ENCODE results near the gene STK31. TPM values are rescaled to one million over a fixed set of nuclear protein-coding genes. Genes with fewer than 3 reads are reported as not detected.

Gene STK31
- polyA plus RNA-seq, 1 donor, result 0.52 TPM

DNA sequence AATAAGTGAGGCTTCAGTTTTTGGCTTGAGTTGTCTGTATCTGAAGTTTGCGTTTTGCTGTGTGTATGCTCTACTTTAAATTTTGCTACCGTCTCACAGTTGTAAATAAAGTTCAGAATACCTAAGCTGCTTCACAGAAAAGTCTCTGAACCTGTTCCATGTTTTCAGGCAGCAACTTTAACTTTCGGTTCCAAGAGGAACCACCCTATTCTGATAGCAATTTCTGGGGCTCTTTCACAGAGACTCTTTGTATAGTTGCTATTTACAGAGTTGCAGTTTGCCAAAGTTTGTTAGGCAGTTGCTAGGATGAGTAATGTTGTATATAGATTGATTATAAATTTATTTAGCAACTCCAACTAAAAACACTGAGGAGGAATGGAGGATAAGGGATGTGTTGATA, 24.3 kb upstream of the STK31 start:
- Histone ChIP-seq H3K9me3 (ENCODE audit: control insufficient read depth, low read depth, low read length) (no peaks in the 10 kb centered on the region), H3K36me3 (ENCODE audit: control insufficient read depth, insufficient read depth, low read length) (peaks cover 12% of the 10 kb centered on the region), H3K27me3 (ENCODE audit: control insufficient read depth, insufficient read depth, low read length) (no peaks in the 10 kb centered on the region), H3K4me3 (ENCODE audit: low read length) (no peak overlapping the region), H3K27ac (ENCODE audit: low read length) (peak overlapping the region; percentile 47), H3K4me1 (ENCODE audit: control insufficient read depth, insufficient read depth, low read length) (peaks cover 5% of the 10 kb centered on the region)
- no CpG with 5 or more reads among the region's 3 CpGs for WGBS (ENCODE audit: insufficient coverage, low lambda C conversion rate)
- peak in 1 of 2 donors; percentile 58 for DNase-seq

GRCh38 chr7:23687011-23687410, 23.0 kb upstream of the STK31 start:
- Histone ChIP-seq H3K36me3 (ENCODE audit: control insufficient read depth, insufficient read depth, low read length) (peaks cover 19% of the 10 kb centered on the region), H3K4me1 (ENCODE audit: control insufficient read depth, insufficient read depth, low read length) (peaks cover 5% of the 10 kb centered on the region), H3K4me3 (ENCODE audit: low read length) (no peak overlapping the region), H3K9me3 (ENCODE audit: control insufficient read depth, low read depth, low read length) (no peaks in the 10 kb centered on the region), H3K27me3 (ENCODE audit: control insufficient read depth, insufficient read depth, low read length) (no peaks in the 10 kb centered on the region), H3K27ac (ENCODE audit: low read length) (no peak overlapping the region)
- no peak for DNase-seq
- no CpG with 5 or more reads among the region's 2 CpGs for WGBS (ENCODE audit: insufficient coverage, low lambda C conversion rate)

DNA sequence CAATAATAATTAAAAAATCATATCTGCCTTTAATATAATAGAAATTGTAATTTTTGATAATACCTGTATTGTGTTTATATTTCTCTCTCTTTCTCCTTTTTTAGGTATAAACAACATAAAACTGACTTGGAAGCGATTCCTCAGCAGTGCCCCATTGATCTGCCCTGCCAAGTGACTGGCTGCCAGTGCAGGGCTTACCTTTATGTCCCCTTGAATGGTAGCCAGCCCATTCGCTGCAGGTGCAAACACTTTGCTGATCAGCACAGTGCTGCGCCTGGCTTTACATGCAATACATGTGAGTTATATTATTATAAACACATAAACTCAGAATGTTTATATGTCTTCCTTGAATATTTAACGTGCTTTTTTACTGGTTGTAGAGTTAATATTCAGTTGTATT, 20.9 kb upstream of the STK31 start:
- H3K4me3 ChIP-seq (ENCODE audit: low read length), result no peak overlapping the region
- H3K36me3 ChIP-seq (ENCODE audit: control insufficient read depth, insufficient read depth, low read length), result peaks cover 28% of the 10 kb centered on the region
- WGBS (ENCODE audit: insufficient coverage, low lambda C conversion rate), result no CpG with 5 or more reads among the region's 4 CpGs
- H3K27ac ChIP-seq (ENCODE audit: low read length), result no peak overlapping the region
- peaks cover 6% of the 10 kb centered on the region for H3K9me3 ChIP-seq (ENCODE audit: control insufficient read depth, low read depth, low read length)
- peaks cover 3% of the 10 kb centered on the region for H3K4me1 ChIP-seq (ENCODE audit: control insufficient read depth, insufficient read depth, low read length)
- H3K27me3 ChIP-seq (ENCODE audit: control insufficient read depth, insufficient read depth, low read length), result no peaks in the 10 kb centered on the region
- no peak for DNase-seq

GRCh38 chr7:23691320-23691719, 18.7 kb upstream of the STK31 start:
- no peak for DNase-seq
- no peaks in the 10 kb centered on the region for H3K4me1 ChIP-seq (ENCODE audit: control insufficient read depth, insufficient read depth, low read length)
- H3K36me3 ChIP-seq (ENCODE audit: control insufficient read depth, insufficient read depth, low read length), result peaks cover 25% of the 10 kb centered on the region
- H3K27me3 ChIP-seq (ENCODE audit: control insufficient read depth, insufficient read depth, low read length), result no peaks in the 10 kb centered on the region
- WGBS (ENCODE audit: insufficient coverage, low lambda C conversion rate), result 100% methylated on average over 1 of the region's 4 CpGs
- no peak overlapping the region for H3K4me3 ChIP-seq (ENCODE audit: low read length)
- no peak overlapping the region for H3K27ac ChIP-seq (ENCODE audit: low read length)
- peaks cover 6% of the 10 kb centered on the region for H3K9me3 ChIP-seq (ENCODE audit: control insufficient read depth, low read depth, low read length)

- Histone ChIP-seq H3K36me3 (ENCODE audit: control insufficient read depth, insufficient read depth, low read length) (peaks cover 22% of the 10 kb centered on the region), H3K4me3 (ENCODE audit: low read length) (no peak overlapping the region), H3K9me3 (ENCODE audit: control insufficient read depth, low read depth, low read length) (peaks cover 6% of the 10 kb centered on the region), H3K4me1 (ENCODE audit: control insufficient read depth, insufficient read depth, low read length) (peaks cover 4% of the 10 kb centered on the region), H3K27ac (ENCODE audit: low read length) (no peak overlapping the region), H3K27me3 (ENCODE audit: control insufficient read depth, insufficient read depth, low read length) (no peaks in the 10 kb centered on the region)
- no peak for DNase-seq
Measured at GRCh38 chr7:23693224-23693623, 16.8 kb upstream of the STK31 start.

- DNase-seq, result peak; percentile 70 to 71
- peaks cover 9% of the 10 kb centered on the region for H3K36me3 ChIP-seq (ENCODE audit: control insufficient read depth, insufficient read depth, low read length)
Measured at GRCh38 chr7:23696916-23697441, 13.0 kb upstream of the STK31 start.

DNA sequence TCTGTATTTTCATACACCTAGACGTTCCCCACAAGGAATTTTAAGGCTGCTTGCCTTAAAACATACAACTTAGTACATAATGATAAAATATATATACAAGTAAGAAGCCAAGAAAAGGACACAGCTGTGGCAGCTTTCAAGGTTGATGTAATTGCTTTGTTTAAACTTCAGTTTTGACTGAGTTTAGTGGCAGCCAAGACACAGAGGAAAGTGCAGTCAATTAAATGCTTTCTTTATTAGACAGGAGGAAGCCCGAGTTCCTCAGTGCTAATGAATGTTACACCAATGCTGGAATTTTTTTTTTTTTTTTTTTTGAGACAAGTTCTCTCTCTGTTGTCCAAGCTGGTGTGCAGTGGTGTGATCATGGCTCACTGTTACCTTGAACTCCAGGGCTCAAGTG, 11.2 kb upstream of the STK31 start:
- peaks cover 4% of the 10 kb centered on the region for H3K4me1 ChIP-seq (ENCODE audit: control insufficient read depth, insufficient read depth, low read length)
- peaks cover 14% of the 10 kb centered on the region for H3K36me3 ChIP-seq (ENCODE audit: control insufficient read depth, insufficient read depth, low read length)
- no peak for DNase-seq
- H3K4me3 ChIP-seq (ENCODE audit: low read length), result no peak overlapping the region
- no peaks in the 10 kb centered on the region for H3K27me3 ChIP-seq (ENCODE audit: control insufficient read depth, insufficient read depth, low read length)
- H3K27ac ChIP-seq (ENCODE audit: low read length), result no peak overlapping the region
- 88% methylated on average over 1 of the region's 2 CpGs for WGBS (ENCODE audit: insufficient coverage, low lambda C conversion rate)
- no peaks in the 10 kb centered on the region for H3K9me3 ChIP-seq (ENCODE audit: control insufficient read depth, low read depth, low read length)

More at GRCh38 chr7:23696916-23697441, 13.0 kb upstream of the STK31 start:
- no CpG with 5 or more reads among the region's 7 CpGs for WGBS (ENCODE audit: insufficient coverage, low lambda C conversion rate)
- peaks cover 4% of the 10 kb centered on the region for H3K4me1 ChIP-seq (ENCODE audit: control insufficient read depth, insufficient read depth, low read length)
- H3K9me3 ChIP-seq (ENCODE audit: control insufficient read depth, low read depth, low read length), result peaks cover 6% of the 10 kb centered on the region
- H3K4me3 ChIP-seq (ENCODE audit: low read length), result no peak overlapping the region
- no peak overlapping the region for H3K27ac ChIP-seq (ENCODE audit: low read length)
- H3K27me3 ChIP-seq (ENCODE audit: control insufficient read depth, insufficient read depth, low read length), result no peaks in the 10 kb centered on the region

DNA sequence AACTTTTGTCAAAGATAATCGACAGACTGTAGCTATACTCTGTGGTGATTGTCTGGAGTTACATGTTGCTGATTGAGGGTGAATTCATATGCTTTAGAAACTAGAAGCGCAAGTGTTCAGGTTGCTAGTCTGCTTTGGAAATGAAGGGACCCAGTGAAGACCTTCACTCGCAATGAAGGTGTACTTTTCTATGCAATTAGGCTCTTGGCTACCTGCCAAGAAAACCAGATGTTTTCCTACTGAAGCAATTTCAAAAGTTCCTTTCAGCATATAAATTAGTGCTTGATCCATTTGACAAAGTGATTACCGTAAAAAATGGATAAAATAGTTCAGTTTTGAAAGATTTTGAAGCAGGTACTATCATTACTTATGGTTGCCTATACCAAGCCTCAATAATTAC, 10.0 kb upstream of the STK31 start:
- H3K9me3 ChIP-seq (ENCODE audit: control insufficient read depth, low read depth, low read length), result no peaks in the 10 kb centered on the region
- H3K27ac ChIP-seq (ENCODE audit: low read length), result no peak overlapping the region
- peaks cover 15% of the 10 kb centered on the region for H3K36me3 ChIP-seq (ENCODE audit: control insufficient read depth, insufficient read depth, low read length)
- H3K4me3 ChIP-seq (ENCODE audit: low read length), result no peak overlapping the region
- WGBS (ENCODE audit: insufficient coverage, low lambda C conversion rate), result 60% methylated on average over 1 of the region's 4 CpGs
- DNase-seq, result peak in 1 of 2 donors; percentile 40
- no peaks in the 10 kb centered on the region for H3K27me3 ChIP-seq (ENCODE audit: control insufficient read depth, insufficient read depth, low read length)
- peaks cover 4% of the 10 kb centered on the region for H3K4me1 ChIP-seq (ENCODE audit: control insufficient read depth, insufficient read depth, low read length)

DNA sequence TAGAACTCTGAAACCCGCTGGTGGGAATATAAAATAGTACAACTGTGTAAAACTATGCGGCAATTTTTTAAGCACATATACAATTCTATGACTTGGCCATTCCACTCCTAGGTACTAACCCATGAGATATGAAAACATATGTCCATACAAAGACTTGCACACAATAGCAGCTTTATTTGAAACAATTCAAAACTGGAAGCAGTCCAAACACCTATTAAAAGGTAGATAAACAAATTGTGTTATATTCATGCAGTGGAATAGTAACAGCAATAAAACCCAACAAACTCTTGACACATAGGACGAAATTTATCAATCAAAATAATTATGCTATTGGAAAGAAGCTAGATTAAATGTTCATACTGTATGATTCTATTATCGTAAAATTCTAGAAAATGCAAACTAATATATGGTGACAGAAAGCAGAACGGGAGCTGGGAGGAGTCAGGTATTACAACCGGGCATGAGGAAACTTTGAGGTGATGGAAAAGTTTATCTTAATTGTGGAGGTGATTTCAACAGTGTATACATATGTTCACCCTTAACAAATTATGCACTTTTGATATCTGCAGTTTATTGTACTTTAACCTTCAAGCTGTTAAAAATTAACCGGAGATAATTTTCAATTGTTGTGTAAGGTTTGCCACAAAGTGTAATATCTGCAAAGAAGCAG, 803 bp upstream of the STK31 start:
- H3K4me3 ChIP-seq (ENCODE audit: low read length), result peak overlapping the region; percentile 5
- H3K27me3 ChIP-seq (ENCODE audit: control insufficient read depth, insufficient read depth, low read length), result no peaks in the 10 kb centered on the region
- peaks cover 11% of the 10 kb centered on the region for H3K9me3 ChIP-seq (ENCODE audit: control insufficient read depth, low read depth, low read length)
- H3K4me1 ChIP-seq (ENCODE audit: control insufficient read depth, insufficient read depth, low read length), result peaks cover 8% of the 10 kb centered on the region
- peak; percentile 82 to 93 for DNase-seq
- peak overlapping the region; percentile 83 for H3K27ac ChIP-seq (ENCODE audit: low read length)
- WGBS (ENCODE audit: insufficient coverage, low lambda C conversion rate), result 50% methylated on average over 3 of the region's 7 CpGs
- peaks cover 6% of the 10 kb centered on the region for H3K36me3 ChIP-seq (ENCODE audit: control insufficient read depth, insufficient read depth, low read length)

DNA sequence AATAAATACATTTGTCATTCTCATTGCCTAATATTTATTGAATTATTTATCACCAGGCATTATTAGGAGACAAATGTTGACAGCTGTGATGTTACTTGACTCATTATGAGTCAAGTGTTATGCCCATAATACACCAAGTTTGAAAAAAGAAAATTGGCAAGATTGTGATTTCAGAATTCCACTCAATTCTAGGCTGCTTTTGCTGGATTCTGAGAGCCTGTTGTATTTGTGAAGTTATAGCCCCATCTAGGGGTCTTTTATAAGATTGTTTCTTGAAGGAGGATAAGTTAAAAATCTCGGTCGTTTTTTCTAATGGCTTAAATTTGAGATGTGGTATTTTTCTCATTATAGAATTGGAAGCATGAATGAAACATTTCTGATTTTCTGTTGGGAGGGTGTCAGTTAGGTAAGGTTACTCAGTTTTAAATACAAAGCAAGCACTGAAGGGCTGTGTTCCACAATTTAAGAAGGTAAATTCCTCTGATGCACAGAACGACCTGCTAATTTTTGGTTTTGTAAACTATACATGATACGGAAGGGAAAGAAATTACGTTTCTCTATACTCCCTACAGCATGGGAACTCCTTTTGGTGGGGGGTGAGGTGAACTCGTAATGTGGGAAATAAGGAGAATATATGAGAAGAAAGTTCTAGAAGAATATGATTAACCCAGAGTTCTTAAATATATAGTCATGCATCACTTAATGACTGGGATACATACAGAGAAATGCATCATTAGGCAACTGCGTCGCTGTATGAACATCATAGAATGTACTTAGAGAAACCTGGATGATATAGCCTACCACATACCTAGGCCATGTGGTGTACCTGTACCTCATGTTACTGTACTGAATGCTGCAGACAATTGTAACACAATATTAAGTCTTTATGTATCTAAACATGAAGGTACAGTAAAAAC, 2.6 kb downstream of the STK31 start:
- DNase-seq, result peak; percentile 27 to 28

More for the DNA sequence above, 2.6 kb downstream of the STK31 start:
- H3K4me3 ChIP-seq (ENCODE audit: low read length), result no peak overlapping the region
- H3K36me3 ChIP-seq (ENCODE audit: control insufficient read depth, insufficient read depth, low read length), result no peaks in the 10 kb centered on the region
- H3K9me3 ChIP-seq (ENCODE audit: control insufficient read depth, low read depth, low read length), result peaks cover 7% of the 10 kb centered on the region
- H3K27me3 ChIP-seq (ENCODE audit: control insufficient read depth, insufficient read depth, low read length), result no peaks in the 10 kb centered on the region
- peaks cover 8% of the 10 kb centered on the region for H3K4me1 ChIP-seq (ENCODE audit: control insufficient read depth, insufficient read depth, low read length)
- WGBS (ENCODE audit: insufficient coverage, low lambda C conversion rate), result 60% methylated on average over 5 of the region's 8 CpGs
- H3K27ac ChIP-seq (ENCODE audit: low read length), result no peak overlapping the region
